ENCODE results near the gene NRCAM.

Gene NRCAM

DNA sequence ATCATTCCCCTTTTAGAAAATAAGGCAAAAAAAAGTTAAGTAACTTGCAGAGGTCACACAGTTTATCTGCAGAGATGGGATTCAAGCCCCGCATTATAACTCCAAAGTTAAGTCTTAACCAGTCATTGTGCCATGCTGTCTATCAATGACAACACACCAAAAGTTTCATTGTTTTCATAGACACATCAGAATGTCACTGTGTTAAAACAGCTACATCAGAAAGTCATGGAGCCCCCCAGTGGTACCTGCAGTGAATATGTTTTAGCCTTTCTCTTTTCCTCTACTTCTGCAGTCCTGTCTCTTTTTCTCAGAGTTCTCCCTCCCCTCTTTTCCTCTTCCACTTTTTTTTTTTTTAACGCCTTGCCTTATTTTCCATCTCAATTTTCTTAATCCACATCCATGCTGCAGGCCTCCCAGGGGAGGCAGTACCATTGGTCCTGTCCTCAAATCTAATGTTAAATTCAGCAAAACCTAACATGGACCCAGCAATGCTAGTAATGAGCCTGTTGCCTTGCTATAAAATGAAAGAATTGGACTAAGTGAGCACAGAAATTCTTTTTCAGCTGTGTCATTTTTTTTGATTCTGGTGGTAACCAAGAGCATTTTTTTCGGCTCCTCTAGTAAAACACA is 3.8 kb upstream of the NRCAM start:
- DNase-seq (ENCODE audit: low read depth in 2 of 2) = no peak

DNA sequence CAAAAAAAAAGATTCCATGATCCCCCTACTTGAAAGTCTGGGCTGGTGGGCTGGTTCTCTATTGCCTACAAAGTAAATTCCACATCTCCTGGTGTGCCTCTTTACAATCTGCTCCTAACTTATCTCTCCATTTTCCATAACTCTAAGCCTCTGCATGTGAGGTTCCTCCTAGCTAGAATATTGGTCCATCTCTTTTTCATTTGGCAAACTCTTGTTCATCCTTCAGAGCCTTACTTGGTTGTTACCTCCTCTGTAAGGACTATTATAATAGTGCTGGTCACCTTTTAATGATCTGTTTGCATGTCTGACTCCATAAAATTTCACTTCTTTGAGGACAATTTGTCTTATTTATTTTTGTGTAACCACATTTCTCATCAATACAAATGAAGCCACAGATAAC is 1.6 kb upstream of the NRCAM start:
- DNase-seq (ENCODE audit: low read depth in 2 of 2) = no peak

- DNase-seq (ENCODE audit: low read depth in 2 of 2) = no peak
Measured at GRCh38 chr7:108456845-108457540, 757 bp upstream of the NRCAM start.

DNA sequence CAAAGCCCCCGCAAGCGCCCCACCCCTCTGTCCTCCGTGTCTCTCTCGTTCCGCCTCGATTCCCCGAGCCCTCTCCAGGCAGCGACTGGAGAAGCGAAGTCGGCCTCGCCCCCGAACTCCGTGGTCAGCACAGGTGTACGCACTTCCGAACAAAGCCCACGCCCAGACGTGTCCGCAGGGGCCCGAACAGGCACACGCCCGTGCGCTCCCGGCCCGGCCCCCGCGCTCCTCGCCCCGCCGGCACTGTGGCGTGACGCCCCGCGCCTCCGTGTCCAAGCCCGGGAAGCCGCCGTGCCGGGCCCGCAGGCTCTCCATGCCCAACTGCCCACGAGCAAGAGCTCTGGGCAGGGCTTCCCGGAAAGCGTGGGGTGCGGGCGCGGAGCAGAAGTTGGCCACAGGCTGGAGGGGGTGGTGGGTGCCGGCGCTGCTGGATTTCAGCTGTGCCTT is 662 bp downstream of the NRCAM start:
- DNase-seq (ENCODE audit: low read depth in 2 of 2) = no peak

DNA sequence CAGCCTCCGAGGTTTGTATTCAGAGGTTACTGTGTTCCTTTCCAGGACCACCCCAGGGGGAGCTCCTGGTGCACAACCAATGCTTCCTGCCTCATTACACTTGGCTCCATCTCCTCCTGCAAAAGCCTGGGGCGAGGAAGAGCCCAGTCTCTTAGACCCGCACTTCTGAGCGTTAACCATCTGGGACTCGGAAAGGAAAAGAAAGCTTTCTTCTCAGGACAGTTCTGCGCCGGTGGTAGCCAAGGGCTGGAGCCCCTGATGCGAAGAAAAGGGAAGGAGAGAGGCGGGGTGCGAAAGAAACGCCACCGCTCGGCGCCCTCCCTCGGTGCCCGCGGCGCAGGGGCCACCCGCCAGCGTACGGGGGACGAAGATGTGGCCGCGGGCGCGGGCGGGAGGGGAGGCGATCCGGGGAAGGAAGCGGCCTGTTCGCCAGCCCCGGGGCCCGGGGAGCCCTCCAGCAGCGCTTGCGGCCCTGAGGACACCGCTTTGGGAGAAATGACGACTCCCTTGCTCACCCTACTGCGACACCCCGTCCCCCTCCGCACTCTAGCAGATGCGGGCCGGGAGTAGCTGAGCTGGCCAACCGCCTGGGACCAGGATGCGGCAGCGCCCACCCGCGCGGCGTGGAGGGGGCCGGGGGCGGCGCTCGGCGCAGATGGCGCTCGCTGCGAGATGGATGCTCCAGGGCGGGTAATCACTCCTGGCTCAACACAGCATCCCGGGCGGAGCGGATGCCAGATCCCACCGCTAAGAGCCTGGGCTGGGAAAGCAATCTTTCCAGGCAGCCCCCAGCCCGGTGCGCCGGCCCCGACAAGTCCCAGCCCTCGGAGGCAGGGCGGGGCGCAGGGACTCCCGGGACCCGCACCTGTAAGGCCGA is 1.3 kb downstream of the NRCAM start:
- no peak for DNase-seq (ENCODE audit: low read depth in 2 of 2)

GRCh38 chr7:108454317-108454673 is 1.9 kb downstream of the NRCAM start:
- no peak for DNase-seq (ENCODE audit: low read depth in 2 of 2)

DNA sequence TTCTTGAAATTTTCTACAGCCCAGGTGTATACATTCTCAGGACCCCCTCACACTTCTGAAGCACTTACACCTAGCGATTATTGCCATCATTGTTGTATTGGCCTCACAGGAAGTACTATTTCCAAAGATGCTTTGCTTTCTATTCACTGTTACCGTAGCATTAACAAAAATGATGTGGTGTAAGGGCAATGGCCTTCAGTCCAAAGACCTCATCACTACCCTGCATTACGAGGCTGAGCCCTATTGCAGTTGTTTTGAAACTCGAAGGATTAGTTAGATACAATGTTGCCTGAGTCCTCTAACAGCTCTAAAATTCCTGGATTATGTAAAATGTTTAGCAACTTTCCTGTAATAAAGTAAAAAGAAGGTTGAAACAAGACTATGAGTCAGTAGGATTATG is 2.9 kb downstream of the NRCAM start:
- no peak for DNase-seq (ENCODE audit: low read depth in 2 of 2)

DNA sequence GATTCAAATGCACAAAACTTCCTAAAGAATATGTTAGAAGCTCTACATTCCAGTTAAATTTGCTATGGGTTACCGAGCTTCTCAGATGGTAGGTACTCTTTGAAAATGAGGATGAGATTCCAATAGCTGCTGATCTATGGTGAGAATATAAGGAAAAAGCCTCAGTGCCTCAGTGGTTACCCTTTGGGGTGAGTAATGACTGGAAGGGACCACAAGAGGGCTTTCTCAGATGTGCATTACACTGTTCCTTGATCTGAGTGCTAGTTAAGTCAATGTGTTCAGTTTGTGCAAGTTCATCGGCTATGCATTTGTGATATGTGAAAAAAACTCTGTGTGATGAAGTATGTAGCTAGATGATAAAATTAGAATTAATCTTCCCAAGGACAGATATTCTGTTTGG is 3.5 kb downstream of the NRCAM start:
- no peak for DNase-seq (ENCODE audit: low read depth in 2 of 2)

- DNase-seq (ENCODE audit: low read depth in 2 of 2) = no peak
Measured at GRCh38 chr7:108451296-108451848, 4.9 kb downstream of the NRCAM start.

DNA sequence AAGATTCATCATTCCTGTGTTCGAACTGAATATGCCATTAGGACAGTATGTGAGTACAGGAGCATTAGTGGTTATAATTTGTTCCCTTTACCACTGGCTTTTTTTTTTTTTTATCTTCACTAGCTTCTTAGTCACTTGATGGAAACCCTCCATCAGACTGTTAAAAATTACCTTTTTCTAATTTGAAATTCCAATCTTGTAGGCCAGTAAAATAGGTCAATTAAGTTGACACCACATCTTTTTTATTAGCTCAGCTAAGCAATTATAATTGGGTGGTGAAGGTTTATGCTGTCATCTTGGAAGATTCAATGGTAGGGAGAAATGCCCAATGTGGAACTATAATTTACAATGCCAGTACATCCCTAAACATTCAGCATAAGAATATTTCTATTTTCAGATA is 6.1 kb downstream of the NRCAM start:
- no peak for DNase-seq (ENCODE audit: low read depth in 2 of 2)

- no peak for DNase-seq (ENCODE audit: low read depth in 2 of 2)
Measured at GRCh38 chr7:108449521-108449920, 6.7 kb downstream of the NRCAM start.

- no peak for DNase-seq (ENCODE audit: low read depth in 2 of 2)
Measured at GRCh38 chr7:108448584-108449505, 7.4 kb downstream of the NRCAM start.

GRCh38 chr7:108442039-108442568 is 14.1 kb downstream of the NRCAM start:
- no peak for DNase-seq (ENCODE audit: low read depth in 2 of 2)

GRCh38 chr7:108441392-108441955 is 14.8 kb downstream of the NRCAM start:
- no peak for DNase-seq (ENCODE audit: low read depth in 2 of 2)

DNA sequence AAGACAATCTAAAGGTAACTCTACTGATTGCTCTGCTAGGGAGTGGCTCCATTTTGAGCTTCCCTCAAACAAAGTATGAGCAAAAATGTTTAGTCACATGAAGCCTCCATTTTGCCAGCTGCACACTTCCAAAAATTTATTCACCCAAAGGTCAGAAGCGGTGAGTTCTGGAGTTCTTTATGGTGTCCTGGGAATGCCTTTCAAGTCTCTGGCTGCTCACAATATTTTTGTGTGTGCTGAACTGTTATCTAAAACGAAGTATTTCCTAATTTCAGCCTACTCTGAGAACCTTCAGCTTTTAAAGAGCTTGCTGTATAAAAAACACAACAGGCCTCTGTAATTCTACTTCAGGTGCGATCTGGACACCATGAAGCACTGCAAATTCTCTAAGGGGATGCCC is 15.6 kb downstream of the NRCAM start:
- DNase-seq (ENCODE audit: low read depth in 2 of 2) = no peak

DNA sequence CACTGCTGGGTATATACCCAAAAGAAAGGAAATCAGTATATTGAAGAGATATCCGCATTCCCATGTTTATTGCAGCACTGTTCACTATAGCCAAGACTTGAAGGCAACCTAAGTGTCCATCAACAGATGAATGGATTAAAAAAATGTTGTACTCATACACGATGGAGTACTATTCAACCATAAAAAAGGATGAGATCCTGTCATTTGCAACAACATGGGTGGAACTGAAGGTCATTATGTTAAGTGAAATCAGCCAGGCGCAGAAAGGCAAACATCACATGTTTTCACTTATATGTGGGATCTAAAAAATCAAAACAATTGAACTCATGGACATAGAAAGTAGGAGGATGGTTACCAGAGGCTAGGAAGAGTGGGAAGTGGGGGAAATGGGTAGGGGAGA is 19.3 kb downstream of the NRCAM start:
- no peak for DNase-seq (ENCODE audit: low read depth in 2 of 2)

DNA sequence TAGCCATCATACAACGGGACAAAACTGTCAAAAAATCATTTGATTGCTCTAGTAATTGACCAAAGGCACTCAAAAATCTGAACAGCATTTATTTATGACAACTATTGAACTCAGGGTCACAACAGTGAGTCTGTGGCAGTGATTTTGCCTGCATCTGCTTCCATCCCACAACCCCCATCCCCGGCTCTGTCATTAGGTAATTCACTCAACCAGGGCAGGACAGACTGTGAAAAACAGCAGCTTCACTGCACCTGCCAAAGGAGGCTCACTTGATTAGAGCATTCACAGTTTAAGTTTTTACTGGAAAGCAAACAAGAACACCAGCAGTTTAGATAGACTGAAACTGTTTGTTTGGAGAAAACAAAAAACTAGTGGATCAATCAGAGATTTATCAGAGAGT is 22.2 kb downstream of the NRCAM start:
- no peak for DNase-seq (ENCODE audit: low read depth in 2 of 2)

- DNase-seq (ENCODE audit: low read depth in 2 of 2) = no peak
Measured at GRCh38 chr7:108431099-108431498, 25.1 kb downstream of the NRCAM start.

DNA sequence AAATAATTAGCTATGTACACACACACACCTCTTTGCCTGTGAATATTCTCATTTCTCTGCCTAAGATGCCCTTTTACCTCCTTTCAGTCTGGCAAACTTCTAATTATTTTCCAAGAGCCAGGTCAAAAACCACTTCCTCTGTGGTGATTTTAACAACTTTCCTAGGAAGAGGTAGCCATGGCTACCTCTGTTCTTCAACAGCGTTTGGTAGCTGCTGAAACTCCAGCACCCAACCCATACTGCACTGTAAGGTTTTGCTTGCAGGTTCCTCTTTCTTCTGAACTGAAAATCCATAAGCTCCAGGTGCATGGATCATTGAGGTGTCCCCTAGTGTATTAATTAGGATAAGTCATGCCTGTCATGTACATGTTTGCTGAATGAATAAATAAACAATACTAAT is 25.6 kb downstream of the NRCAM start:
- no peak for DNase-seq (ENCODE audit: low read depth in 2 of 2)

DNA sequence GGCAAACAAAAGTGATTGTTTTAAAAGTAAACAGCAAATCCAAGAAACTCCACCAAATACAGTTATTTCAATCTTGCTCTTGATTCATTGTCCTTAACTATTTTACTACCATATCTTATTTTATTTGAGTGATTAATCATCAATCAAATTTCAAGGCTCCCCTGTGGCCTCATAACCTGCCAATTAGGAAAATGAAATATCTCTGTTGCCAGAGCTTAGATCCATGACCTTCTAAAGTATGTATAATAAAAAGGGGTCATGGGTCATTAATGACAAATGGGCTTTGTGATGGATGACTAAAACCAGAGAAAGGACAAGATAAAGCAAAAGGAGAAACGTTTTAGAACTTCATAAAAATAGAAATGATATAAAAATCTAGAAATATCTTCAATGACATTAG is 28.5 kb downstream of the NRCAM start:
- DNase-seq (ENCODE audit: low read depth in 2 of 2) = no peak
